Neural progenitor cell (in vitro differentiated cells): ENCODE data around the gene MYO16.

ENCODE experiments used
- CTCF ChIP-seq: fragments of 200-600 bp; sonication (generic); IDR thresholded peaks from 2 replicates; pipeline ENCODE4 v1.5.1; 2017; ENCODE audit warnings: antibody characterized with exemption, mild to moderate bottlenecking
- EZH2 ChIP-seq: fragments of 200-600 bp; sonication (generic); IDR thresholded peaks from 2 replicates; pipeline ENCODE4 v1.6.1; 2017; ENCODE audit warnings: antibody characterized with exemption, mild to moderate bottlenecking, moderate library complexity
- EZH2phosphoT487 ChIP-seq: fragments of 200-600 bp; sonication (generic); IDR thresholded peaks from 2 replicates; pipeline ENCODE4 v1.6.1; 2017; ENCODE audit warnings: antibody characterized with exemption

- TF ChIP-seq CTCF (no peak), EZH2 (no peak), EZH2phosphoT487 (no peak)
These were observed 345.3 kb downstream of the MYO16 start for GRCh38 chr13:108974686-108975085.
